ENCODE results near the gene PTGDR.

Gene PTGDR

GRCh38 chr14:52313903-52314594 lies 46.6 kb downstream of the PTGDR start, which contains the start of gene PTGER2:
Gene PTGER2 (plus strand): TSS chr14:52314312. CDS start chr14:52314549, 237 bp downstream.
- no peak for DNase-seq

GRCh38 chr14:52314595-52315354 lies 47.3 kb downstream of the PTGDR start:
- no peak for DNase-seq

GRCh38 chr14:52315355-52315718 lies 47.8 kb downstream of the PTGDR start:
- no peak for DNase-seq

- no peak for DNase-seq
These were observed 50.6 kb downstream of the PTGDR start for GRCh38 chr14:52318062-52318461.

- no peak for DNase-seq
These were observed 51.5 kb downstream of the PTGDR start for GRCh38 chr14:52318826-52319645.

DNA sequence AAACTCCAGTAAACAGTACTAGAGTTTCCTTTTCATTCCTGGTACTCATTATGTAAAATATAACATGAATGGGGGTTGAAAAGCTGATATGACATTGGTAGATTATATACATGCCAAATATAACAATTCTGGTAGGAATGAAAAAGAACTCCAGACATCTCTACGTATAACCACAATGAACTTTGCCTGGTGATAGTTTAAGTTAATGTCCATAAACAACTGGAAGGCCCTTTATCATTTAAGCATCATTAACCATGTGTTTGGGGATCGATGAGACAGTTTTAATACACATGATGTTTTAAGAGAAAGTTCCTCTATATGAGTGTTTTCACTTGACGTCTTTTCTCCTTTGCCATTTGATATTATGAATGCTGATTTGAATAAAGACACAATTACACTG lies 52.4 kb downstream of the PTGDR start:
- no peak for DNase-seq

DNA sequence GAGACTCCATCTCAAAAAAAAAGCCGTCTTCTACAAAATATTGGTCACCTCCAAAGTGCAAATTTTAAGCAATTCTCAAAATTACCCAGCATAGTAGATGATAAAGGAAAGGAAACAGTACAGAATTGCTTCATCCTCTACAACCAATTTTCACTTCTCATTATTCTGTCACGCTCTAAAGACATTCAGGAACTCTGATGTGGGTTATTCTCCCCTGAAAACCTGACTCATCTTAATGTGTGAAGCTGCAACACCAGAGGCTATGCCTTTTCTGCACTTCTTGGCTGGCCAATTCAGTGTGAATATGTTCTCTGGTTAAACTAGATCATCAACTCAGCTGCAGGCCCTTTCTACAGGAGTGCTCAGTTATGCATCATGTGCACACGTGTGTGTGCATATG lies 57.6 kb downstream of the PTGDR start:
- DNase-seq = no peak

GRCh38 chr14:52325630-52326029 lies 58.1 kb downstream of the PTGDR start:
- DNase-seq = no peak

Measured in NCI-H2227 treated with DMSO at 0.1 percent for 48 hours (cell line).